CD14-positive monocyte (primary cell): ENCODE measurements around the gene PXDC1. TPM values are rescaled to one million over a fixed set of nuclear protein-coding genes. Genes with fewer than 3 reads are reported as not detected.

Experiments
- DNase-seq, 3 donors: peaks; one replicate each; pipeline ENCODE4 v3.0.0-alpha.2; 2011 to 2022
- H2AFZ ChIP-seq: 2 replicates; pipeline ENCODE4 v1.6.0; 2012; ENCODE audit warnings: mild to moderate bottlenecking, low read depth, low read length, inconsistent platforms; ENCODE audit not compliant: insufficient read depth, poor library complexity, severe bottlenecking
- H3K27ac ChIP-seq, 2 donors: 1 replicate in 1 of 2; 2 replicates in 1 of 2; pipeline ENCODE4 v1.5.1; 2012 to 2013; ENCODE audit warnings: low read length in 2 of 2, control low read depth in 1 of 2, inconsistent platforms in 1 of 2, low read depth in 1 of 2, mild to moderate bottlenecking in 1 of 2
- H3K27me3 ChIP-seq, 2 donors: one replicate each; pipeline versions ENCODE4 v1.6.0 to v1.6.1; 2011 to 2013; ENCODE audit warnings: low read length in 2 of 2; ENCODE audit not compliant: control insufficient read depth in 2 of 2, insufficient read depth in 2 of 2
- H3K36me3 ChIP-seq, 2 donors: replicated peaks in 1 of 2; 1 replicate in 1 of 2; 2 replicates in 1 of 2; pipeline versions ENCODE4 v1.5.1 to v1.6.1; 2012 to 2013; ENCODE audit warnings: low read length in 2 of 2, control low read depth in 1 of 2, inconsistent platforms in 1 of 2, mild to moderate bottlenecking in 1 of 2; ENCODE audit not compliant: insufficient read depth in 2 of 2, control insufficient read depth in 1 of 2
- H3K4me1 ChIP-seq, 2 donors: 1 replicate in 1 of 2; 2 replicates in 1 of 2; pipeline versions ENCODE4 v1.5.1 to v1.6.1; 2012 to 2013; ENCODE audit warnings: low read length in 2 of 2, control low read depth in 1 of 2, inconsistent platforms in 1 of 2, mild to moderate bottlenecking in 1 of 2, moderate library complexity in 1 of 2; ENCODE audit not compliant: insufficient read depth in 2 of 2, control insufficient read depth in 1 of 2
- H3K4me2 ChIP-seq: replicated peaks from 2 replicates; pipeline ENCODE3; 2012; ENCODE audit warnings: low read length, moderate library complexity, mild to moderate bottlenecking; ENCODE audit not compliant: poor library complexity, severe bottlenecking; ENCODE audit errors: extremely low read depth
- H3K4me3 ChIP-seq, 3 experiments: fragments of 200-600 bp in 1 of 3; sonication (generic) in 1 of 3; replicated peaks in 1 of 3; 1 replicate in 2 of 3; 2 replicates in 1 of 3; pipeline ENCODE4 v1.5.1; 2011 to 2013; ENCODE audit warnings: low read length in 3 of 3, mild to moderate bottlenecking in 3 of 3, control low read depth in 2 of 3, low read depth in 2 of 3, inconsistent platforms in 1 of 3, moderate library complexity in 1 of 3
- H3K79me2 ChIP-seq: 2 replicates; pipeline ENCODE4 v1.6.0; 2012; ENCODE audit warnings: mild to moderate bottlenecking, control low read depth, inconsistent platforms, low read length, moderate library complexity; ENCODE audit not compliant: insufficient read depth
- H3K9ac ChIP-seq: 2 replicates; pipeline ENCODE4 v1.6.0; 2017; ENCODE audit warnings: low read length, mild to moderate bottlenecking; ENCODE audit not compliant: insufficient read depth, poor library complexity, severe bottlenecking
- H3K9me3 ChIP-seq, 2 donors: replicated peaks in 1 of 2; 1 replicate in 1 of 2; 2 replicates in 1 of 2; pipeline versions ENCODE4 v1.5.1 to v1.6.1; 2012 to 2013; ENCODE audit warnings: low read length in 2 of 2, control low read depth in 1 of 2; ENCODE audit not compliant: control insufficient read depth in 1 of 2, insufficient read depth in 1 of 2
- H4K20me1 ChIP-seq: 2 replicates; pipeline ENCODE4 v1.6.0; 2012; ENCODE audit warnings: mild to moderate bottlenecking, low read length, control low read depth, moderate library complexity; ENCODE audit not compliant: insufficient read depth
- H3K27ac Mint-ChIP-seq, 7 donors: one replicate each; pipeline ENCODE4 v1.8.0; 2020; ENCODE audit warnings: mild to moderate bottlenecking in 7 of 7, mixed read lengths in 7 of 7, moderate library complexity in 6 of 7, inconsistent platforms in 2 of 7
- H3K27me3 Mint-ChIP-seq, 3 donors: one replicate each; pipeline ENCODE4 v1.8.0; 2021 to 2022; ENCODE audit warnings: low read depth in 3 of 3, mild to moderate bottlenecking in 3 of 3, mixed read lengths in 3 of 3, moderate library complexity in 3 of 3, inconsistent platforms in 1 of 3
- H3K36me3 Mint-ChIP-seq, 2 donors: one replicate each; pipeline ENCODE4 v1.8.0; 2020; ENCODE audit warnings: mixed read lengths in 2 of 2, inconsistent platforms in 1 of 2, mild to moderate bottlenecking in 1 of 2
- H3K4me1 Mint-ChIP-seq: one replicate; pipeline ENCODE4 v1.8.0; 2020; ENCODE audit warnings: mild to moderate bottlenecking, mixed read lengths
- H3K4me3 Mint-ChIP-seq, 2 donors: one replicate each; pipeline ENCODE4 v1.8.0; 2020; ENCODE audit warnings: mild to moderate bottlenecking in 2 of 2, mixed read lengths in 2 of 2, moderate library complexity in 1 of 2
- H3K9me3 Mint-ChIP-seq, 7 donors: one replicate each; pipeline ENCODE4 v1.8.0; 2020 to 2022; ENCODE audit warnings: mixed read lengths in 7 of 7, mild to moderate bottlenecking in 6 of 7, moderate library complexity in 6 of 7, inconsistent platforms in 2 of 7
- WGBS: methylation state at CpG from one replicate; pipeline ENCODE4 v1.1.5; 2013; ENCODE audit warnings: missing lambda C conversion rate; ENCODE audit not compliant: insufficient coverage; 5-methylcytosine and 5-hydroxymethylcytosine counted together
- intact Hi-C, 2 donors: fragments of 100-400 bp; cut with micrococcal nuclease; formaldehyde crosslinking; loops; one replicate each; pipeline versions ENCODE4 v1.15.0 to v1.15.1; 2023
- polyA plus RNA-seq, 3 donors: library from polyadenylated mRNA; depleted of rRNA in 1 of 3; unstranded in 2 of 3; stranded (reverse) in 1 of 3; fragments of 300-500 nt in 2 of 3; fragments of >200 nt in 1 of 3; fragmentation: Illumina TruSeq in 2 of 3; gene quantifications; 1 replicate in 2 of 3; 2 replicates in 1 of 3; pipeline ENCODE4 v1.2.3, GENCODE V29; 2012 to 2021
- TF ChIP-seq, protein P1 (sequence below): fragments of 200-600 bp; IDR thresholded peaks from one replicate; pipeline ENCODE4 v1.8.0; 2022; ENCODE audit warnings: antibody characterized with exemption, mild to moderate bottlenecking

The PXDC1 gene
- polyA plus RNA-seq, 3 donors = 0.48 to 0.92 (median 0.55) TPM

DNA sequence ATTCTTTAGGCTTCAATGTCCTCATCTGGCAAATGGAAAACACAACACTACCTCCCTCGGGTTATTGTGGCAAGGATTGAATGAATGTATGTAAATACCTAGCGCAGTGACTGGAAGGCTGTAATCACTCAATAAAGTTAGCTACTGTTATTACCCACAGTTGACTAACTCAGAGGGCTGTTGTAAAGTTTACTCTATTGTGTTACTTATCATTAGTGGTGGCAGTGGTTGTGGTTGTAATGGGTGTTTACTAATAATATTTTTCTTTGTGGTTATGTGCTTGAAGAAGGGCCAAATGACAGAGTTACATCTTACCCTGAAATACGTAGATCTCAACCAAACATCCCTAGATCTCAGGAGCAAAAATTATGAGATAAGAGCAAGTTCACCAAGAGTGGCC is 42.0 kb upstream of the PXDC1 start:
- Histone ChIP-seq H3K27ac (no peak overlapping the region), H4K20me1 (no peaks in the 10 kb centered on the region), H3K9ac (no peak overlapping the region), H3K9me3 (no peaks in the 10 kb centered on the region), H3K27me3 (no peaks in the 10 kb centered on the region), H2AFZ (no peak overlapping the region), H3K4me3 (no peak overlapping the region), H3K4me2 (no peak overlapping the region), H3K79me2 (no peaks in the 10 kb centered on the region), H3K4me1 (no peaks in the 10 kb centered on the region), H3K36me3 (no peaks in the 10 kb centered on the region)
- WGBS = no CpG with 5 or more reads among the region's 3 CpGs
- Mint-ChIP-seq H3K27me3 (peaks cover 0 to 2% (median 0%) of the 10 kb centered on the region in 3 donors), H3K36me3 (no peaks in the 10 kb centered on the region), H3K27ac (no peak overlapping the region), H3K4me3 (no peak overlapping the region), H3K4me1 (no peaks in the 10 kb centered on the region), H3K9me3 (peaks cover 0 to 2% (median 0%) of the 10 kb centered on the region in 7 donors)
- intact Hi-C loops = no loop called here
- TF ChIP-seq, protein P1, sequence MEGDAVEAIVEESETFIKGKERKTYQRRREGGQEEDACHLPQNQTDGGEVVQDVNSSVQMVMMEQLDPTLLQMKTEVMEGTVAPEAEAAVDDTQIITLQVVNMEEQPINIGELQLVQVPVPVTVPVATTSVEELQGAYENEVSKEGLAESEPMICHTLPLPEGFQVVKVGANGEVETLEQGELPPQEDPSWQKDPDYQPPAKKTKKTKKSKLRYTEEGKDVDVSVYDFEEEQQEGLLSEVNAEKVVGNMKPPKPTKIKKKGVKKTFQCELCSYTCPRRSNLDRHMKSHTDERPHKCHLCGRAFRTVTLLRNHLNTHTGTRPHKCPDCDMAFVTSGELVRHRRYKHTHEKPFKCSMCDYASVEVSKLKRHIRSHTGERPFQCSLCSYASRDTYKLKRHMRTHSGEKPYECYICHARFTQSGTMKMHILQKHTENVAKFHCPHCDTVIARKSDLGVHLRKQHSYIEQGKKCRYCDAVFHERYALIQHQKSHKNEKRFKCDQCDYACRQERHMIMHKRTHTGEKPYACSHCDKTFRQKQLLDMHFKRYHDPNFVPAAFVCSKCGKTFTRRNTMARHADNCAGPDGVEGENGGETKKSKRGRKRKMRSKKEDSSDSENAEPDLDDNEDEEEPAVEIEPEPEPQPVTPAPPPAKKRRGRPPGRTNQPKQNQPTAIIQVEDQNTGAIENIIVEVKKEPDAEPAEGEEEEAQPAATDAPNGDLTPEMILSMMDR = no peak
- DNase-seq = no peak

GRCh38 chr6:3791526-3792203 is 40.2 kb upstream of the PXDC1 start:
- H3K9me3 Mint-ChIP-seq = no peaks in the 10 kb centered on the region
- Histone ChIP-seq H3K27ac (no peak overlapping the region), H3K36me3 (no peaks in the 10 kb centered on the region), H3K27me3 (no peaks in the 10 kb centered on the region), H3K4me1 (no peaks in the 10 kb centered on the region), H3K4me2 (no peak overlapping the region), H4K20me1 (no peaks in the 10 kb centered on the region), H2AFZ (no peak overlapping the region), H3K9ac (no peak overlapping the region), H3K79me2 (no peaks in the 10 kb centered on the region), H3K9me3 (no peaks in the 10 kb centered on the region), H3K4me3 (no peak overlapping the region)
- H3K36me3 Mint-ChIP-seq = no peaks in the 10 kb centered on the region
- peaks cover 0 to 2% (median 0%) of the 10 kb centered on the region in 3 donors for H3K27me3 Mint-ChIP-seq
- intact Hi-C loops = no loop called here
- 62% methylated on average over 4 of the region's 8 CpGs for WGBS
- TF ChIP-seq, protein P1 = no peak
- H3K4me3 Mint-ChIP-seq = no peak overlapping the region
- no peak for DNase-seq
- no peaks in the 10 kb centered on the region for H3K4me1 Mint-ChIP-seq
- no peak overlapping the region for H3K27ac Mint-ChIP-seq
